Suprapubic skin (tissue), 4 donors: ENCODE data around the gene ENOX2.

Source experiments
- EP300 ChIP-seq: sonication (generic); formaldehyde crosslinking; IDR thresholded peaks from one replicate; pipeline ENCODE4 v1.6.1; 2017; ENCODE audit warnings: antibody characterized with exemption
- POLR2A ChIP-seq, 2 donors: fragments of 450-650 bp; IDR thresholded peaks; one replicate each; pipeline ENCODE4 v1.6.1; 2017; ENCODE audit warnings: antibody characterized with exemption in 2 of 2, mild to moderate bottlenecking in 2 of 2, moderate library complexity in 2 of 2
- POLR2AphosphoS5 ChIP-seq, 3 donors: sonication (generic); formaldehyde crosslinking; IDR thresholded peaks; one replicate each; pipeline ENCODE4 v1.6.1; 2017; ENCODE audit warnings: antibody characterized with exemption in 3 of 3
- TF ChIP-seq, protein P1 (sequence below), 2 donors: fragments of 200-600 bp in 1 of 2; fragments of 450-650 bp in 1 of 2; sonication (generic) in 1 of 2; IDR thresholded peaks; one replicate each; pipeline ENCODE4 v1.5.1; 2016 to 2019; ENCODE audit warnings: antibody characterized with exemption in 2 of 2, mild to moderate bottlenecking in 1 of 2, moderate library complexity in 1 of 2

DNA sequence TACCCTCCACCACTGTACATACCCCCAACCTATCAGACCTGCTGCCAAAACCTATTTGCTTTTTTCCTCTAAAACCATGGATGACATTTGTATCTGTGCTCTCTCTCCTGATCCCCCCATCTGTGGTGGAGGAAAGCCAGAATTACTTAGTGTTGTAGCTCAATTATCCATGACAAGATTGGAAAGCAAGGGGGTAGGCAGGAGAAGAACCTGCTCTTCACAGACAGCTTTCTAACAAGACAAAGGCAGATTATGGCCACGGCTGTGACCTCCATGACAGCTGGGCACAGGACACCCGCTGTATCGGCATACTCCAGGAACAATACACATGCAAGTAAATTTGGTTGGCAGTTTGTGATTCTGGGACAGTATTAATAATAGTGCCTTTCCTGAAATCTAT is 186.7 kb downstream of the ENOX2 start:
- no peak for TF ChIP-seq POLR2A (IDR thresholded peaks at IDR 0.05)
- TF ChIP-seq, protein P1, sequence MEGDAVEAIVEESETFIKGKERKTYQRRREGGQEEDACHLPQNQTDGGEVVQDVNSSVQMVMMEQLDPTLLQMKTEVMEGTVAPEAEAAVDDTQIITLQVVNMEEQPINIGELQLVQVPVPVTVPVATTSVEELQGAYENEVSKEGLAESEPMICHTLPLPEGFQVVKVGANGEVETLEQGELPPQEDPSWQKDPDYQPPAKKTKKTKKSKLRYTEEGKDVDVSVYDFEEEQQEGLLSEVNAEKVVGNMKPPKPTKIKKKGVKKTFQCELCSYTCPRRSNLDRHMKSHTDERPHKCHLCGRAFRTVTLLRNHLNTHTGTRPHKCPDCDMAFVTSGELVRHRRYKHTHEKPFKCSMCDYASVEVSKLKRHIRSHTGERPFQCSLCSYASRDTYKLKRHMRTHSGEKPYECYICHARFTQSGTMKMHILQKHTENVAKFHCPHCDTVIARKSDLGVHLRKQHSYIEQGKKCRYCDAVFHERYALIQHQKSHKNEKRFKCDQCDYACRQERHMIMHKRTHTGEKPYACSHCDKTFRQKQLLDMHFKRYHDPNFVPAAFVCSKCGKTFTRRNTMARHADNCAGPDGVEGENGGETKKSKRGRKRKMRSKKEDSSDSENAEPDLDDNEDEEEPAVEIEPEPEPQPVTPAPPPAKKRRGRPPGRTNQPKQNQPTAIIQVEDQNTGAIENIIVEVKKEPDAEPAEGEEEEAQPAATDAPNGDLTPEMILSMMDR (IDR thresholded peaks at IDR 0.05): no peak
- TF ChIP-seq EP300: no peak
- no peak for TF ChIP-seq POLR2AphosphoS5 (IDR thresholded peaks at IDR 0.05)
